ENCODE results near the gene RIT2.
"Not testable (repeated sequence)": the region's sequence is repeated elsewhere in the genome, so short reads cannot be mapped to it uniquely, and the experiment has no call there.

Gene RIT2

GRCh38 chr18:42756214-42756613 lies 359.3 kb downstream of the RIT2 start:
- DNase-seq (ENCODE audit: low spot score): no peak

DNA sequence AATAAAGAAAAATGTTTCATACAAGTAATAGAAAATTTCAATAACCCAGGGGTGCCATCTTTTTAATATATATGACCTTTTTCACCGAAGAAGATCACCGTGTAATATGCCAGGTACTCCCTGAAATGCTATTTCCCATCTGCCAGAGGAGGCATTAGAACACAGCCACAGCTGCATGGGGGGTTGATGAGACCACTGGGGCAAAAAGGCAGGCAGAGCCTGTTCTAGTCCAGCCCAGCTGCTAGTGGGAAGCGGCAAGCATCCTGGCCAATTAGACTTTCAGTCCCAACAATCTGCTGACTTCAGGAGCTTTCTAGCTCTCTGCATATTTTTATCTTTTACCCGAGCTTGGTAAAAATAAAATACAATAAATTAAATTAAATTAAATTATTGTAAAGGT lies 362.6 kb downstream of the RIT2 start:
- no peak for DNase-seq (ENCODE audit: low spot score)

GRCh38 chr18:42746794-42747193 lies 368.7 kb downstream of the RIT2 start:
- no peak for DNase-seq (ENCODE audit: low spot score)

DNA sequence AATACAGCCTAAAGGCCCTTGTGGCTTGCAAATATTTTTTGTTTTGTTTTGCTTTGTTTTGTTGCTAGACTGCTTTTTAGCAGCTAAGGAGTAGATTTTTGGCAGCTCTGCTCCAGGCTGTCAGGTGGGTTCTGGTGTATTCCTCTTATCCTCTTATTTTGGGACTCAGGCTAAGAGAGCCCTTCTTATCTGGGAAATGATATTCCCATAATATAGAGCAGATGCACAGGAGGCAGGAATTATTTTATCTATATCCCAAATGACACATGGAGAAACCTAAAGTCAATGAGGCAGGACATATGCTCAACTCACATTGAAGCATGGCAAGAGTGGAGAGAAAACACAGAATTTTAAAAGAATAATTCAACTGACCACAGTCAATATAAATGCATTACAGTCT lies 369.6 kb downstream of the RIT2 start:
- no peak for DNase-seq (ENCODE audit: low spot score)

DNA sequence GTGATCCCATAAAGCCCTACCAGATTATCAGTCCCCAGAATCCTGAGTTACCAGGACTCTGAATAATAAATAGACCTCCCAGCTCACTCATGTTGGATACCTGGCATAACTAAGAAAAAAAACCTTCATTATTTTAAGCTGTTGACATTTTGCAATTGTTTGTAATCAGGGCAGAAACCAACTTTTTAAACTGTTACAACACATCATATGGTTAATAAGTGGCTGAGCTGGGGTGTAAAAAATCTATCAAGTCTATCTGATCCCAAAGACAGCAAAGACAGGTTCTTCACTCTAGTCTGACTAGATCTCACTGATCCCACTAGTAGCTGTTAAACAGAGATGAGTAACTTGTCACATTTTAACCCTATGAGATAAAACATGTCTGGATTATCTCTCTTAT lies 370.3 kb downstream of the RIT2 start:
- DNase-seq (ENCODE audit: low spot score): no peak

GRCh38 chr18:42743373-42744138 lies 371.9 kb downstream of the RIT2 start:
- no peak for DNase-seq (ENCODE audit: low spot score)

GRCh38 chr18:42742969-42743368 lies 372.5 kb downstream of the RIT2 start:
- no peak for DNase-seq (ENCODE audit: low spot score)

DNA sequence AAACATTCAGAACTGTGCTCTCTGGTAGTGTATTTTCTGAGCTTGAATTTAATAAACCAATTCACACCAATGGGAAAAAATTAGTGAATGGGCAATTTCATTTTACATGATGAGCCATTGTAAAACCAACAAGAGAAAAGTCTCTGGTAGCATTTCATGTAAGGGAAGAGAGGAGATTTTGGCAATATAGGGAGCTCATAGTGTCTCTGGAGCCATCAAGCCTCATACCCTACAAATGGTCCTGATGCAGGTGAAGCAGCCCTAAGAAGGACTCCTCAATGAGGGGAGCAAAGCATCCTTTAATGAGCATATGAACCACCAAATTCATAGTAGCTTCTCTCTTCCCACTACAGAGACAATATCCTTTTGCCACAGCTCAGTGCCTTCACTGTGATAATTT lies 373.0 kb downstream of the RIT2 start:
- no peak for DNase-seq (ENCODE audit: low spot score)

DNA sequence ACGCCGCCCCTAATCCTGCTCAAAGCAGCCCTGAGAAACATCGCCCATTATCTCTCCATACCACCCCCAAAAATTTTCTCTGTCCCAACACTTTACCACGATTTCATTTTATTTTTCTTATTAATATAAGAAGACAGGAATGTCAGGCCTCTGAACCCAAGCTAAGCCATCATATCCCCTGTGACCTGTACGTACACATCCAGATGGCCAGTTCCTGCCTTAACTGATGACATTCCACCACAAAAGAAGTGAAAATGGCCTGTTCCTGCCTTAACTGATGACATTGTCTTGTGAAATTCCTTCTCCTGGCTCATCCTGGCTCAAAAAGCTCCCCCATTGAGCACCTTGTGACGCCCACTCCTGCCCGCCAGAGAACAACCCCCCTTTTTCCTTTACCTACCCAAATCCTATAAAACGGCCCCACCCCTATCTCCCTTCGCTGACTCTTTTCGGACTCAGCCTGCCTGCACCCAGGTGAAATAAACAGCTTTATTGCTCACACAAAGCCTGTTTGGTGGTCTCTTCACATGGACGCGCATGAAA lies 373.6 kb downstream of the RIT2 start:
- DNase-seq (ENCODE audit: low spot score): not testable (repeated sequence)

DNA sequence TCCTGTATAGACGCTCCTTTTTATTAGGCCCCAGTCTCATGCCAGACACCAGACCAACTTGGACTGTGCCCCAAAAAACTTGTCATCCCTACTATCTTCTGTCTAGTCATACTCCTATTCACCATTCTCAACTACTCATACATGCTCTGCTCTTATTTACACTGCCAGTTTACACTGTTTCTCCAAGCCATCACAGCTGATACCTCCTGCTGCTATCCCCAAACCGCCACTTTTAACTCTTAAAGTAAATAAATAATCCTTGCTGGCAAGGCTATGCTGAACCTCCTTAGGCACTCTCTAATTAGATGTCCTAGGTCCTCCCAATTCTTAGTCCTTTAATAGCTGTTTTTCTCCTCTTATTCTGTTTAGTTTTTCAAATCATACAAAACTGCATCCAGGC lies 374.2 kb downstream of the RIT2 start:
- DNase-seq (ENCODE audit: low spot score): not testable (repeated sequence)

GRCh38 chr18:42736074-42736473 lies 379.4 kb downstream of the RIT2 start:
- DNase-seq (ENCODE audit: low spot score): no peak

DNA sequence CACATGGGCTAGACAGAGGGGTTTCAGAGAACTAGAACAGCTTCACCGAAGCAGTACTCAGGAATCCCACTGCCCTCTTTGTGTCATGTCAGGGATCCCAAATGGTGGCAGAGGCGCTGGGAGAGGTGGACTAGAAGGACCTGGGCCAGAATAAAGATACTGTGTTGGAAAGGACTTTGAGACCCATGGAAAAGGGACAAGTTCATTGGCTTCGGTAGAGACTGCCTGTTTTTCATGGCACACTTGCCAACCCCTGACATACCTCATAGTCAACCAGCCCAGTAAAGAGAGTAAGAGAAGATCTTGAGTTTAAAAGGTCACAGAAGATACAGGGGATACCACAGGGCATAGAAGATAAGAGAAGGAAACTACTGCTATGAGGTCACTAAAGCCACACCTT lies 381.0 kb downstream of the RIT2 start:
- DNase-seq (ENCODE audit: low spot score): no peak

DNA sequence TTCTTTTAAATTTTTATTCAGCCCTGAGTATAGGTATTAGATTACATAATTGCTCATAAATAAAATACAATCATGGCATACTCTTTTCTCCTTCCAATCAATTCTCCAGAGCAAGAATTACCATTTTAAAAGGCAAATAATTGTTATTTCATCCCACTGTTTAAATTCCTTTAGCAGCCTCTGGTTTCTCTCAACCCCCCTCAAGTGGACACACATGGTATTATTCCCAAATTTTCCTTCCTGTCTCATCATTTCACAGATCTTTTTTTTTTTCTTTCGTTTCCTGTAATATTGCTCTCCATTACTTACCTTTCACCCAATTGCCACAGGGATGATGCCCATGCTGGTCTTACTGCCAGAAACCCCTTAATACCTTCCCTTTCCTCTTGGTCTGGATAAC lies 385.2 kb downstream of the RIT2 start:
- DNase-seq (ENCODE audit: low spot score): no peak

DNA sequence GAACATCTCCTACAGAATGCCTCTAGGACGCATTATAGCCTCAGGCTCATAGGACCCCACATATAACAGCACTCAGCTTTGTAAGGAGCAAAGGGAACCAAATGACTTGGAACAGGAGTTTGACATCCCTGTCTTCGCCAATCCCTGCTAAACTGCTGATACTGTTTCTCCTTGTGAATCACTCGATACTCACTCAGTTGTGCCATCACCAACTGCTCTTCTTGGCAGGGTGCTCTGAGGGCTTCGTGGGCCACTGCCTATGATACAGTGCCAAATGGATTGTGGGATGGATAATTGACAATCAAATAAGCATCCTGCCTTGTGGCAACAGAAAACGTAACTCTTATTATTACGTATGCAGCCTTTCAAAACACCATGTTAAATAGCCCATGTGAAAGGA lies 396.3 kb downstream of the RIT2 start:
- no peak for DNase-seq (ENCODE audit: low spot score)

- DNase-seq (ENCODE audit: low spot score): no peak
Observed at GRCh38 chr18:42712065-42712464, 403.4 kb downstream of the RIT2 start.

GRCh38 chr18:42707080-42707479 lies 408.4 kb downstream of the RIT2 start:
- DNase-seq (ENCODE audit: low spot score): no peak

DNA sequence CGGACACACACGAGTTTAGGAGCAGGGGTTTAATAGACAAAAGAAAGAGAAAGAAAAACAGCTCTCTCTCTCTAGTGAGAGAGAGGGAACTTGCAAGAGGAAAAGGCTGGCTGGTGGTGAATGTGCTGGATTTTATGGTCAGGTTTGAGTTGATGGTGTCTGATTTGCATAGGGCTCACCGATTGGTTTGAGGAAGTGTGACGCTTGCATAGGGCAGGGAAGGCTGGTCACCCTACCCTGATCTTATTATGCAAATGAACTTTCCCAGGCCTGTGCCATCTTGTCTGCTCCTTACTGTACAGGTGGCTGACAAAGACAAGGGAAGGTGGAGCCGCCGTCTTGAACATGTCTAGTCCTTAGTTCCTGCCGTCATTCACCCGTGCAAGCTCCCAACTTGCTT lies 408.9 kb downstream of the RIT2 start:
- DNase-seq (ENCODE audit: low spot score): no peak

DNA sequence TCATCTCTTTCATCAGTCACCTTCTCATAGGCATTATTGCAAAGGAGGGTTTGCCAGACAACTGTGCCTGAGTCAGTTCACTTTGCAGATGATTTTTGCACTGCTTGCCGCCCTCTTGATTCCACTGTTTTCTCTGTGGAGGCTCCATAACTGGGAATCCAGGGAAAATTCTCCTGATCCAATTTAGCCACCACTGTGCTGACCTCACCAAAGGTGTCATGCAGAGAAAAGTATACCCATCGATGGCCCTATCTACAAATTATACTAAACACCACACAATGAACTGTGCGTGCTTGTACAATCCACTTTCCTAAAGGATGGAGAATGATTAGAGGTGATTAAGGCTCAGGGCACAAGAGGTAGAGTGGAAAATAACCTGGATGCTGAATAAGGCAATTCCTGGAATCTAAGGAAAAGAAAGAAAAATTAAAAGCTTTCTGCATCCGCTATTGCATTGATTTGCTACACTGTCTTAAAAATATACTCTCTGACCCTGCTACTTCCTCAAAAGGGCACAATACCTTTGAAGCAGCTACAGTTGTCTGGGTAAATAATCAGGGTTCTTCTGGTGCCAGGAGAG lies 409.4 kb downstream of the RIT2 start:
- no peak for DNase-seq (ENCODE audit: low spot score)

Data from left forelimb (tissue), 1 donor.